ACHN (cell line): ENCODE measurements around the gene ZSCAN10.
"Not testable (repeated sequence)": the region's sequence is repeated elsewhere in the genome, so short reads cannot be mapped to it uniquely, and the experiment has no call there.

ENCODE experiments used
- DNase-seq: peaks from one replicate; pipeline ENCODE4 v3.0.0-alpha.2; 2015
- in situ Hi-C: cut with HindIII; loops from 2 replicates; pipeline ENCODE4 v1.10.0; 2017; ENCODE audit warnings: low sequenced_read_pairs, low pct_ligation_motif_present, low pct_unique_long_range_greater_than_20kb

The ZSCAN10 gene

DNA sequence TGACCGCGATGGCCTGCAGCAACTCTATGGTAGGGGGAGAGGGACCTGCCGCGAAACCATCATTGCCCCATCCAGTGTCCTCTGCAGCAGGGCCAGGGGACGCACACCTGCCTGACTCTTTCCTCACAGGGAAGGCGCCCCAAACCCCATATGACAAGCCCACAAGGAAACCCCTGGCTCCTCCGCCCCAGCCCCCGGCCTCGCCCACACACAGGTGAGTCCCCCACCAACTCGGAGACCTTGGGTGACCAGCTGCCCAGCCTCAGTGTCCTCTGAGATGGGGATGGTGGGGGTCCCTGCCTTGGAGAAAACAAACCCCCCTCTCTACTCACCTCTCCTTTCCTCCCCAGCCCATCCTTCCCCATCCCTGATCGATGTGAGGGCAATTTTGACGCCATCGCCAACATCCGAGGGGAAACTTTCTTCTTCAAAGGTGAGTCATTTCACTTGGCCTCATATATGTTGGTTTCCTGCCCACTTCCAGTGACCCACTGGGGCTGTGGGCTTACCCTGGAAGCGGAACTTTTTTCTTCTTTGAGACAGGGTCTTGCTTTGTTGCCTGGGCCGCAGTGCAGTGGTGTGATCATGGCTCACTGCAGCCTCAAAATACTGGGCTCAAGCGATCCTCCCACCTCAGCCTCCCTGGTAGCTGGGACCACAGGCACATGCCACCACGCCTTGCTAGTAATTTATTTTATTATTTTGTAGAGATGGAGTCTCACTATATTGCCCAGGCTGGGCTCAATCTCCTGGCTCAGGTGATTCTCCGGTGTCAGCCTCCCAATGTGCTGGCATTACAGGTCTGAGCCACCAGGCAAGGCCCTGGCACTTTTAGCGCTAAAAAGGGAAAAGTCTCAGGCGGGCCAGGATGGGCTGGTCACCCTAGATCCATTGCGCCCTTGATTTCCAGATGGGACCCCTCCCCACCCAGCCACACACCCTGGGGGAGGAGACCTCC lies 41.6 kb downstream of the ZSCAN10 start:
- no peak for DNase-seq
- in situ Hi-C loops: no loop called here

DNA sequence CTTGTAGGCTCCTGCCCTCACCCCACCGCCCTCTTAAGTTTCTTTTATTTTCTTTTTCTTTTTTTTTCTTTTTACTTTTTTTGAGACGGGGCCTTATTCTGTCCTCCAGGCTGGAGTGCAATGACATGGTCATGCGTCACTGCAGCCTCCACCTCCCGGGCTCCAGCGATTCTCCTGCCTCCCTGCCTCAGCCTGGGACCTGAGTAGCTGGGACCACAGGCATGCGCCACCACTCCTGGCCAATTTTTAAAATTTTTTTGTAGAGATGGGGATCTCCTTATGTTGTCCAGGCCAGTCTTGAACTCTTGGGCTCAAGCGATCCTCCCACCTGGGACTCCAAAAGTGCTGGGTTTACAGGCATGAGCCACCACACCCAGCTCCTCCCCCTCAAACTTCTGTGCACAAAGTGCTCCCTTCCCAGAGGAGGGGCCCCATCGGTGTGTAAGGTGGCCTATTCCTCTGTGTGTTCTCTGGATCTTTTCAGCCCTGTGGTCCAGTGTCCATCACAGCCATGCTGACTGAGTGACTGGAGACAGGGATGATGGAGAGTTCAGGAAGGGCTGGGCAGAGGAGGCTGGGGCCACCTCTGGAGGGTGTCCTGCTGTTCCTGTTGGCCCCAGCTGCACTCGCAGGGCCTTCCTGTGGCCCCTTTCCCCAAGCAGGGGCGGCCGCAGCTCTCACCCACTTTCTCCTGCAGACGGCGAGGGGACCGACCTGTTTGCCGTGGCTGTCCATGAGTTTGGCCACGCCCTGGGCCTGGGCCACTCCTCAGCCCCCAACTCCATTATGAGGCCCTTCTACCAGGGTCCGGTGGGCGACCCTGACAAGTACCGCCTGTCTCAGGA lies 42.5 kb downstream of the ZSCAN10 start:
- in situ Hi-C loops: no loop called here
- no peak for DNase-seq

GRCh38 chr16:3055734-3056115 lies 43.4 kb downstream of the ZSCAN10 start:
- in situ Hi-C loops, DNase-seq: not testable (repeated sequence)

DNA sequence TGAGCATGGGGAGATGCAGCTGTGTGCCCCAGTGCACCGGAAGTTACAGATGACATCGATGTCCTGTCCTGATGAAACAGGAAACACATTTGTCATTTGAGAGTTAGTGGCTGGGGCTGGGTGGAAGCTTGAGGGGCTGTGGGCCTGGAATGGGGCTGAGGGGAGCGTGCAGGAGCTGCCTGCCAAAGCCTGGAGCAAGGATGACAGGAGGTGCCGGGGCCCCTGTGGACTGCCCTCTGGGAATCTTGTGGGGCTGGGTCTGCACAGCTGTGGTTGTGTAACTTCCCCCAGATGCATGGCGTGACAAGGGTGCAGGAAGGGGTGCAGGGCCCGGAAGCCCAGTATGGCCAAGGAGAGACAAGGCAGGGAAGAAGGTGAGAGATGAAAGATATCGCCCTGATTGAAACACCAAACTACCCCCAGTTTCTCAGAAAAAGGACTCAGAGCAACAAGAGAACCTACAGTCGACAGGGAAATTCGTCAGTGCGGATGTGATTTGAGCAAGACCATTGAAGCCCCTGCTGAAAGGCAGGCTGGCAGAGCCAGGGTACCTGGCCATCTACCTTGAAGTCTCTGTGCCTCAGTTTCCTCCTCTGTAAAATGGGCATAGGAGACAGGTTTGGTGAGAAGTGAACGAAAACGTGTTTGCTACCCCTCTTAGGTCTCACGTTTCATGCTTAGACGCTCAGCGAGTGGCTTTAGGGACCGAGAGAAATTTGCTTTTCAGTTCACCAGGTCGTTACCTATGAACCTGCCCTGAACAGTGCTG lies 43.9 kb downstream of the ZSCAN10 start:
- in situ Hi-C loops: no loop called here
- no peak for DNase-seq

DNA sequence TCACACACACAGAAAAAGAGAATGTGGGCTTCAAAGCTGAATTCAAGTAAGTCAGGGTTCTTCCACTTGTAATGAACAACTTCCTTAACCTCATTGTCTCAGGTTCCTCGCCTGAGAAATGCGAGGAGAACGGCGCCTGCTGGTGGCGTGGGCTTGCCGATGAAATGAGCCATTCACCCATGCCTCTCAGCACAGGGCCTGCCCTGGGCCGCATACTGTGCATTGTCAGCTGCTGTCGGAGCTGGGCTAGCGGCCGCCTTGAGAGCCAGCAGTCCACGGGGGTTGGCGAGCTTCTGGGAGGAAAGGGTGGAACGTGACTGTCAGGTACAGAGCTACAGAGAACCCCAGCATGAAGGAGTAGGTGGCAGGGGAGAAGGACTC lies 45.8 kb downstream of the ZSCAN10 start:
- DNase-seq, in situ Hi-C loops: not testable (repeated sequence)

DNA sequence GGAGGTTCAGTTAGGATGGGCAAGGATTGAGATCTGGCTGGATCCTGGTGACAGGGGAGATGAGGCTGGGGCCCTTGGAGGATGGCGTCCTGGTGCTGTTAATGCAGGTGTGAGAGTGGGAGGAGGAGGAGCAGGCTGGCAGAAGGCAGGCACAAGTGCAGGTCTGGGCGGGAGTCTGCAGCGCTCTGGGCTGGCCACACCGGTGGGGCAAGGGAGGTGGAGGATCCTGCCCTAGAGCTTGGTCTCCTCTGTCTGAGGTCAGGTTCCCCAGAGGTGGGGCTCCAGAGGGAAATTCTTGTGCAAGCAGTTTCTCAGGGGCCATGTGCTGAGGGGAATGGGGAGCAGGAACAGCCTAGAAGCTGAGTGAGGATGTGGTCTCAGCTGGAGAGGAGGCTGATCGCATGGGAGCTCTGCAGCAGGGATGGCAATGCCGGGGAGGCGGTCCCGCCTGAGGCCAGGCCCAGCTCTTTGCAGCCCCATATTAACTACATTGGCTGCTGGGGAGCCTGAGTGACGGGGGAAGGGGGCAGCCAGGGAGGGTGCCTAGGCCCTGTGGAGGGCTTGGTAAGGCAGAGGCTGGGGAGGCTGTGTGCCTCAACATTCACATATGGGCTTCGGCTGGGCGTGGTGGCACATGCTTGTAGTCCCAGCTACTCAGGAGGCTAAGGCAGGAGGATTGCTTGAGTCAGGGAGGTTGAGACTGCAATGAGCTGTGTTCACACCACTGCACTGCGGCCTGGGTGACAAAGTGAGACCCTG lies 46.3 kb downstream of the ZSCAN10 start:
- in situ Hi-C loops, DNase-seq: not testable (repeated sequence)

GRCh38 chr16:3051494-3051893 lies 47.6 kb downstream of the ZSCAN10 start:
- in situ Hi-C loops: no loop called here
- DNase-seq: no peak

DNA sequence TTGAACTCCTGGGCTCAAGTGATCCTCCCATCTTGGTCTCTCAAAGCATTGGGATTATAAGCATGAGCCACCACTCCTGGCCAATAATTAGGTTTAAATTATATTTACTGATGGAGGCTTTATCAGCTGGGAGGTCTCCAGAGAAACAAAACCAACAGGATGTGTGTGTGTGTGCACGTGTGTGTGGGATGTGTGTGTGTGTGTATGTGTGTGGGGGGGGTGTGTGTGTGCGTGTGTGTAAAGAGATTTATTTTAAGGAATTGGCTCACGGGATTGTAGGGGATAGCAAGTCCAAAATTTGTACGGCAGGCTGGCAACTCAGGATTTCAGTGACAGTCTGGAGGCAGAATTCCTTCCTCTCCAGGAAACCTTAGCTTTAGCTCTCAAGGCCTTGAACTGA lies 48.1 kb downstream of the ZSCAN10 start:
- DNase-seq: no peak
- in situ Hi-C loops: no loop called here

- in situ Hi-C loops: no loop called here
- DNase-seq: no peak
These were observed 48.6 kb downstream of the ZSCAN10 start for GRCh38 chr16:3050487-3050886.

GRCh38 chr16:3049921-3050481 lies 49.1 kb downstream of the ZSCAN10 start:
- in situ Hi-C loops: no loop called here
- DNase-seq: no peak

DNA sequence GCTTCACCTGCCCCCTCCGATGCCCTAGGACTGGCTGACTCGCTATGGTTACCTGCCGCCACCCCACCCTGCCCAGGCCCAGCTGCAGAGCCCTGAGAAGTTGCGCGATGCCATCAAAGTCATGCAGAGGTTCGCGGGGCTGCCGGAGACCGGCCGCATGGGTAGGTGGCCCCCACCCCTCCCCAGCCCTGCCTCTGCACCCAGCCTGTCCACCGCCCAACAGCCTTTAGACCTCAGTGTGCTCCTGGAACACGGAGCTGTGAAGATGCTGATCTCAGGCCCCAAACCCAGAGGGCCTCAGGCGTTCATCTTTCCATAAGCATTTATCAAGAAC lies 51.7 kb downstream of the ZSCAN10 start:
- DNase-seq: no peak
- in situ Hi-C loops: no loop called here

DNA sequence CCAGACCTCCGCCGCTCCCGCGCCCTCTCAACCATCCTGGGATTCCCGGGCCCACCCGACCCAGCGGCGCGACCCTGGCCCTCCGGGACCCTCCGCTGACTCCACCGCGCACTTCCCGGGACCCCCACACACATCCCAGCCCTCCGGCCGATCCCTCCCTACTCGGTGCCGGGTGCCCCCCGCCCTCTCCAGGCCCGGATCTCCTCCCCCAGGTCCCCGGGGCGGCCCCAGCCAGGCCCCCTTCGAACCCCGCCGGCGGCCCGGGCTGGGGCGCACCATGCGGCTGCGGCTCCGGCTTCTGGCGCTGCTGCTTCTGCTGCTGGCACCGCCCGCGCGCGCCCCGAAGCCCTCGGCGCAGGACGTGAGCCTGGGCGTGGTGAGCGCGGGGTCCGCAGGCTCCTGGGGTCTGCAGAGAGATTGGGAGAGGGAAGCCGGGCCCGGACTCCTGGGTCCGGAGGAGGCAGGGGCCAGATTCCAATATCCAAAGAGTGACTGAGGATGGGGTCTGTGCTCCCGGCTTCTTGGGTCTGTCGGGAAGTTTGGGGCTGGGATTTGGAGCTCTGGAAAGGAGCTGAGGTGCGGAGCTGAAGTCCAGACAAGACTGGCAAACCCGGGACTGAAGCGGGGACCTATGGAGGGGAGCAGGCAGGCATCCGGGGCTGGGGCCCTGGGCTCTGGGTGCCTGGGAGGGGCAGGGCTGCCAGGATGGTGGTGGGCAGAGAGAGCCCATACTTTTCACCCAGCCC lies 52.3 kb downstream of the ZSCAN10 start:
- no peak for DNase-seq

DNA sequence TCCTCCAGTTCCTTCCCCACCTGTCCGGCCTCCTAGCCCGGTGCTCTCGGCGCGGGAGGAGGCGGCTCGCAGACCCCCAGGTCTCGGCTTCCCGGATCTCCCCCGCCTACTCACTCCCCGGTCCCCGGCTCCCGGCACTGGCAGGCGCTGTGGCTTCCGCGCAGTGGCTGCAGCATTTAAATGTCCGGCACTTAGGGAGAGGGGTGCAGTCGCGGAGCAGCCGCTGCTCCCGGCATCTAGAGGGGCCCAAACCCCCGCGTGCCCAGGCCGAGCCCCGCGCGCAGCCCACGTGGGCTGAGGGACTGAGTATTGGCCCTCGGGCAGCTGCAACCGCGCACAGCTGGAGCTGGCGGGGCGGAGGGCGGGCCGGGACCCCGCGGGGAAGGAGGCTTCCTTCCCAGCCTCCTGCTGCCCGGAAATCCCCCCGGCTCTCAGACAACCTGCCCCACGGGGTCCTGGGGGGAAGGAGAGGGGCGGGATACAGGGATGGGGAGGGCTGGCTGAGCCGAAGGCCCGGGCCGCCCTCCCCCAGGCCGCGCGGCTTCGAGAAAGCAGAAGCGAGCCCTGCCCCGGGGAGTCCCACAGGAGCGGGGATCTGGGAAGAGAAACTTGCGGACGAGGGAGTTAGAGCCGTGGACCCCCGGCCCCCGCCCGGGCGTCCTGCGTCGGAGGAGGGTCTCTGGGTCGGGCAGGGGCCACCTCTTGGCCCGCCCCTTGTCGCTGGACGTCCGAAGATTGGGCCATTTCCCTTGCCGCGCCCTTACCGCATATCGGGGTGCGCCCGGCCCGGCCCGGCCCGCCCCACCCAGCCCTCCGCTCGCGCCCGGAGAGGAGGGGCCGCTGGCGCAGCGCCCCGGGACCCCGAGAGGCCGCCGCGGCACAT lies 53.1 kb downstream of the ZSCAN10 start, which contains the start of gene MMP25:
Gene MMP25, plus strand, starts transcription at position 804 of the 883 bp plus-strand sequence. CDS start 357 bp downstream, outside the sequence.
- in situ Hi-C loops: no loop called here
- no peak for DNase-seq

More for the DNA sequence above, 52.3 kb downstream of the ZSCAN10 start:
- in situ Hi-C loops: no loop called here

DNA sequence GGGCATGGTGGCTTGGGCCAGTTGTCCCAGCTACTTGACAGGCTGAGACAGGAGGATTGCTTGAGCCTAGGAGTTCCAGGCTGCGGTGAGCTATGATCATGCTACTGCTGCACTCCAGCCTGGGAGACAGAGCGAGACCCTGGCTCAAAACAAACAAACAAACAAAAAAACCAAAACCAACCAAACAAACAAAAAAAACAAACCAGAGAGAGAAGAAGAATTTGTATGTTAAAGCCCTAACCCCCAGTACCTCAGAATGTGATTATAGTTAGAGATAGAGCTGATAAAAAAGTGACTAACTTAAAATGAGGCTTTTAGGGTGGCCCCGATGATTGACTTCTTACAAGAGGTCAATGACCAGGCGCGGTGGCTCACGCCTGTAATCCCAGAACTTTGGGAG lies 54.4 kb downstream of the ZSCAN10 start:
- no peak for DNase-seq
- in situ Hi-C loops: no loop called here

DNA sequence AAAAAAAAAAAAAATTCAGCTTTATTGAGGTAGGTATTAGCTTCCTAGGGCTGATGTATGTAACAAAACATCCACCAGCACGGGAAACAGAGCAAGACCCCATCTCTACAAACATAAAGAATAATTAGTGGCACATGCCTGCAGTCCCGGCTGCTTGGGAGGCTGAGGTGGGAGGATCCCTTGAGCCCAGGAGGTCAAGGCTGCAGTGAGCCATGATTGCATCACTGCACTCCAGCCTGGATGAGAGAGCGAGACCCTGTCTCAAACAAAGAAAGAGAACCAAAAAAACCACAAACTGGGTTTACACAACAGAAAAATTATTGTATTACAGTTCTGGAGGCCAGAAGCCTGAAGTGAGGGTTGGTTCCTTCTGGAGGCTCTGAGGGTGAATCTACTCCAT lies 56.7 kb downstream of the ZSCAN10 start:
- DNase-seq: no peak
- in situ Hi-C loops: no loop called here

DNA sequence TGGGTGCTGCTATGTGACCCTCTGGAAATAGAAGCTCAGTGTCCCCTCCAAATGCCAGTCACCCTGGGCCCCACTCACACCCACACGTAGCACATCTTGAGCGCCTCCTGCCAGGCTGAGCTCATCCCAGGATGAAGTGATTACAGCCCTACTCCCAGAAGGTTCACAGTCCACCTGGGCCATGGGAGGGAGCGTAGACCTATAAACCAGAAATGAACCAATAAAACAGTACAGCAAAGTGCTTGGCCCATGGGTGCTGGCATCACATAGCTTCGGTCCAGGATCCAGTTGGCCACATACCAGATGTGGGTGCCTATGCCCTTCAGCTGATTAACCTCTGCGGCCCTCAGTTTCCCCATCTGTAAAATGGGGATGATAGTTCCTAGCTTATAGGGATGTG lies 60.2 kb downstream of the ZSCAN10 start:
- DNase-seq: no peak
- in situ Hi-C loops: no loop called here
